HuH-7.5 (cell line): ENCODE results near the gene PTBP2.
"Not testable (repeated sequence)": the region's sequence is repeated elsewhere in the genome, so short reads cannot be mapped to it uniquely, and the experiment has no call there.

Experiments used
- DNase-seq: peaks from one replicate; pipeline ENCODE4 v3.0.0; 2011; ENCODE audit warnings: low spot score

Gene PTBP2

DNA sequence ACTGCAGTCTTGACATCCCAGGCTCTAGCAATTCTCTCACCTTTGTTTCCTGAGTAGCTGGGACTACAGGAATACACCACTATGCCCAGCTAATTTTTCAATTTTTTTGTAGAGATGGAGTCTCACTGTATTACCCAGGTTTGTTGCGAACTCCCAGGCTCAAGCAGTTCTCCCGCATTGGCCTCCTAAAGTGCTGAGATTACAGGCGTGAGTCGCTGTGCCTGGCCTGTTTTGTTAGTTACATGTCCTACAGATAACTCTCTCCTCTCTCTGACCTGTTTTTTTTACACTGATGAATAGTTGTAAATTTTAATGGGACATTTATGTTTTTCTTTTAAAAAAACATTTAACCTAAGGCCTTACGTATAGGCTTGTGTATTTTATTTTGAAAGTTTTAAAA is 19.8 kb downstream of the PTBP2 start:
- no peak for DNase-seq

DNA sequence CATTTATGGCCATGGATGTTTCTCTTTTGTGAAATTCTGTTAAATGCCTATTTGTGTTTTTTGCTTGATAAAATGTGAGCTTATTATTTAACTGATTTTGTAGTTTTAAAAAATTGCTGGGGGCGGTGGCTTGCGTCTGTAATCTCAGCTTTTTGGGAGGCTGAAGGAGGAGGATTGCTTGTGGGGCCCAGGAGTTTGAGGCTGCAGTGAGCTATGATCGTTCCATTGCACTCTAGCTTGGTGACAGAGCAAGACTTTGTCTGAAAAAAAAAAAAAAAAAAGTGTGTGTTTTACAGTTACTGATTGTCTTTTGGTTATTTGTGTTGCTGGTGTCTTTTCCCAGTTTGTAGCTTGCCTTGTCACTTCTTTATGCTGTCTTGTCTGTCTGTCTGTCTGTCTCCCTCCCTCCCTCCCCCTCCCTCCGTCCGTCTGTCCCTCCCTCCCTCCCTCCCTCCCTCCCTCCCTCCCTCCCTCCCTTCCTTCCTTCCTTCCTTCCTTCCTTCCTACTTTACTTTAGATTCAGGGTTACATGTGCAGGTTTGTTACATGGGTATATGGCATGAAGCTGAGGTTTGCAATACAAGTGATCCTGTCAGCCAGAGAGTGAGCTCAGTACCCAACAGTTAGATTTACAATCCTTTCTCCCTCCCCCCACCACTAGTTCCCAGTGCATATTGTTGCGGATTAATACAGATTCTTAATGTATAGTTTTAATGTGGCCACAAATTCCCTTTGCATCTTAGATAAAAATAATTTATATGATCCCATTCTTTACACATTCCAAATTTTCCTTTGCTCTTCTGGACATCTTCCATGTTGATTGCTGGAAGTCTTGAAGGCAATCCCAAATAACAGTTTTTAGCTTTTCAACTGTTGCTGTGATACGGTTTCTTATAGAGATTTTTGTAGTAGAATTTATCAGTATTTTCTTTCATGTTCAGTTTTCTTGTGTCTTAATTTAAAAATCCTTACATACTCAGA is 25.1 kb downstream of the PTBP2 start:
- DNase-seq = no peak

DNA sequence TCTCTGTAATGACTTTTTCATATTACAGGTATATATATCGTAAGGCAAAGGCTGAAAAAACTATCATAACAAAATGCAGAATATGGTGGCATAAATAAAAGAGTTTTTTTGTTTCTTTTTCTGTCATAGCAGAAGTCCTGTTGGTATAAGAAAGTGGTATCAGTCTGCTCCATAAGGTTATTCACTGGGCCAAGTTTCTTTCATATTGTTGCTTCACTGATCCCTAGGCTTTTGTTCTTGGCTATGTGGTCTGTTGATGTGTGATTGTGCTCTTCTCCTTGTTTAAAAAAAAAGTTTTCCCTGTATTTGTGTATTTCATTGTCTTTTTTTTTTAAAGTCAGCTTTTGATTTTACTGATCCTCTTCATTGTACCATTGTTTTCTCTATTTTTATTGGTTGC is 26.0 kb downstream of the PTBP2 start:
- no peak for DNase-seq

DNA sequence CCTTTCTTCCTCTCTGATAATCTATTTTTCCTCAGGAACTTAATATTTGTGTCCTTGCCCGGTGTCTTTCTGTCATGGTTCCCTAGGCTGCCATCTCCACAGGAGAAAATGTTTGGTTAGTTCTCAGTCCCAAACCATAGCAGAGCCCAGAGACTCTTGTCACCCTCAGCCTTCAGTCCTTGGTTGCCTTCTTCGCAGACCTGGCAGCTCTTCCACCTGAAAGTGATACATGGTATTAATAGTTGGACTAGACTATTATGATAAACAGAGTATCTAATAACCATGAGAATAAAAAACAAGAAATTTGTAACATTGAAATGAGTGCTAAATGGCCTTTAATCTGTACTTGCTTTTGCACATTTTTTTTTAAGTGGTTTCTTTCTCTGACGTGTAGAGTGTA is 26.5 kb downstream of the PTBP2 start:
- no peak for DNase-seq

DNA sequence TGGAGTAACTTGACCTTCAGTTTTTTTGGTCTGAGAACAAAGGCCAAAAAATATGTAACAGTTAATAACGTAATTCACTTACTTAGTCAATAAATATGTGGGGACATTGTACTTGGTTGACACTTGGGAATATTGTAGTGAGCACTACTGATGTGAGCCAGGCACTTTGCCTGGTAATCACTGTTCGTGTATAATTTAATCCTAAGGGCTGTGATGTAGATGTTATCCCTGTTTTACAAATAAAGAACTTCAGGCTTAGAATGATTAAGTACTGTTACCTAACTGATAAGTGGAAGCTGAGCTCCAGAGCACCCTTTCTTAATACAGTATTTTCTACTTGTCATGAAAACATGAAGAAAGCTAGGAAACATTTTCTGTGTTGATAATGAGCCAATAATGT is 28.0 kb downstream of the PTBP2 start:
- DNase-seq = no peak

DNA sequence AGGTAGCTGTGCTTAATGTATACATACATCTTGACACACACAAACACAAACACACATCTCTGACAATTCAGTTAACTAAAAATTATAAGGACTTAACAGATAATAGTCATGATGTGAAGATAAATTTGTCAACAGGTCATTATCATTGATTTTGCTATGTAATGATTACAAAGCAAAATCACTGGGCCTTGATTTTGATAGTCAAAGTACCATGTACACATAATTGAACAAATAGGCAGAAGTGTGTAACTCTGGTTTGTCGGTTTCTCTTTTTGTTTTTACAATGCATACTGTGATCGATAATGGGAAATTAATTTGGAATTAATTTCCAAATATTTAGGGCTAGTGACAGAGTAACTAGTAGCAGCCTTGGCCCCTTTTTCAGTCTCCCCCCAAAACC is 30.8 kb downstream of the PTBP2 start:
- DNase-seq = no peak

DNA sequence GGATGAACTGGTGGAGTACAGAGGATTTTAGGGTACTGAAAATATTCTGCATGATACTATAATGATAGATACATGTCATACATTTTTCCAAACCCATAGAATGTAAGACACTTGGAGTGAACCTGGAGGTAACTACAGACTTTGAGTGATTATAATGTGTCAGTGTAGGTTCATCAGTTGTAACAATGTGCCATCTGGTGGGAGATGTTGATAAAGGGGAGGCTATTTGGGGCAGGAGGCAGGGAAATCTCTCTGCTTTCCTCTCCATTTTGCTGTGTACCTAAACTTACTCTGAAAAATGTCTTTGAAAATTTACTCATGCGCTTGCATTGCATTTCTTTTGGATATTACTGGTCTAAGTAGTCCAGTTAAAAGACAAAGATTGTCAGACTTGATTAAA is 35.2 kb downstream of the PTBP2 start:
- no peak for DNase-seq

DNA sequence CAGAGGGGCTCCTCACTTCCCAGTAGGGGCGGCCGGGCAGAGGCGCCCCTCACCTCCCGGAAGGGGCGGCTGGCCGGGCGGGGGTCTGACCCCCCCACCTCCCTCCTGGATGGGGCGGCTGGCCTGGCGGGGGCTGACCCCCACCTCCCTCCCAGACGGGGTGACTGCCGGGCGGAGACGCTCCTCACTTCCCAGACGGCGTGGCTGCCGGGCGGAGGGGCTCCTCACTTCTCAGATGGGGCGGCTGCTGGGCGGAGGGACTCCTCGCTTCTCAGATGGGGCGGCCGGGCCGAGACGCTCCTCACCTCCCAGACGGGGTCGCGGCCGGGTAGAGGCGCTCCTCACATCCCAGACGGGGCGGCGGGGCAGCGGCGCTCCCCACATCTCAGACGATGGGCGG is 41.0 kb downstream of the PTBP2 start:
- DNase-seq = not testable (repeated sequence)

DNA sequence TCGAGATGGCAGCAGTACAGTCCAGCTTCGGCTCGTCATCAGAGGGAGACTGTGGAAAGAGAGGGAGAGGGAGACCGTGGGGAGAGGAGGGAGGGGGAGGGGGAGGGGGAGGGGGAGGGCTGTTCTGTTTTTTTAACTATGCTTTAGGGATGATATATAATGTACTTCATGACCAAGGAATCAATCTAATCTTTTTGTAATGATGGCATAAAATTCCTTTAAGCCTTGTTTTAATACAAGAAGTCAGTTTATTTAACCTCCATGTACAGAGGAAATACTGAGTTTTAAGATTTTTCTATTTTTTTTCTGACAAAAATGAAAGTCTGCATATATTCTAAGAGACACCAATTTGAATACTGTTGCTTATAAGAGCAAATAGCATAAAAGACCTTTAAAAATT is 41.9 kb downstream of the PTBP2 start:
- no peak for DNase-seq

DNA sequence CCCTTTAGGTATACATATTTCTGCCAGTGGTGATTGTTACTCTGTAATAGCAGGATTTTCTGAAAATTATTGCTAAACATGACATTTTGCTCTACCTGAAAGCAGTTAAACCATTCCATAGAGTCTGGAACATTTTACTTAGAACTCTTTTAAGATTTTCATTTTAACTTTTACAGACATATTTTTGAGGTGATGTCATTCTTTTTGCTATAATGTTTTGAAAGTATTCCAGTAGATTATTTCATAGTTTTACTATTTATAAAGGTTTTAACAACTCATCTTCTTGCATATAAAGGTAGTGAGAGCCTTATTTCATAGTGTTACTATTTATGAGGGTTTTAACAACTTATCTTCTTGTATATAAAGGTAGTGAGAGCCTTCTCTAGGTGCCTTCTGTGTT is 42.9 kb downstream of the PTBP2 start:
- DNase-seq = no peak

DNA sequence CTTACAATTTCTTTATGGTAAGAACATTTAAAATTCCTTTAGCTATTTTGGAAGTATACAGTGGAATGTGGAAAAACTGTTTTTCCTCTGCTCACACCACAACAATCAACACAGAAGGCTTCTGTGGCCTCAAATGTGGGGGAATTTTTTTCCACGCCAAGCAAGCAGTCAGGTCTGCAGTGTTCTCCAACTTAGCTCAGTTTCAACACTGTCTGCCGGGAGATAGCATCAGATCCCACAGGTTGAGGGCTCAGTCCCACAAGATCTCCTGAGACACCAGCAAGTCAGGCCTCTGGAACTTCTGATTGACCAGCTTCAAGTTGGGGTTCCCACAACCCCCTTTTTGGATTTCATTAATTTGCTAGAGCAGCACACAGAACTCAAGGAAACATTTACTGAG is 50.3 kb downstream of the PTBP2 start:
- no peak for DNase-seq

DNA sequence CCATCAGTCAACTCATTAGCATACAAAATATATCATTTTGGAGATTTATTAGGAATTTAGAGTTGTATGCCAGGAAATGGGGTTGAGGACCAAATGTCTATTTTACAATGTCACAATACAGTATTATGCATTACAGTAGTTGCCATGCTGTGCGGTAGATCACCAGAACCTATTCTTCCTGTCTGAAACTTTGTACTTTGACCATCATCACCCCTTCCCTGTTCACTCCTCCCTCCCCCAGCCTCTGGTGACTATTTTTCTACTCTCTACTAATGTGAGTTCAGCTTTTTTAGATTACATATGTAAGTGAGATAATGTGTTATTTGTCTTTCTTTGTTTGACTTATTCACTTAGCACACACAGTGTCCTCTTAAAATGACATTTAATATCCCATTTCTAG is 50.8 kb downstream of the PTBP2 start:
- DNase-seq = peak; percentile 31

DNA sequence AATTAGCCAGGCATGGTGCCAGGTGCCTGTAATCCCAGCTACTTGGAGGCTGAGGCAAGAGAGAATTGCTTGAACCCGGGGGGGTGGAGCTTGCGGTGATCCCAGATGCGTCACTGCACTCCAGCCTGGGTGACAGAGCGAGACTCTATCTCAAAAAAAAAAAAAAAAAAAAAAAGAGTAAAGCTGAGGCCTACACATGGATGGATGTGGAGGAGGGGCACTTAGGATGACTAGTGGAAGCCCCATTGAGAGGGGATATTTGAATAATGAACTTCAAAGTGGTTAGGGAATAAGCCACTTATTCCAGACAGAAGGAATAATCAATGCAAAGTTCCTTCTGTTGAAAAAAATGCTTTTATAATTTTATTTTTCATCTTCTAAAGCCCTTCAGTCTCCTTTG is 51.4 kb downstream of the PTBP2 start:
- DNase-seq = no peak

DNA sequence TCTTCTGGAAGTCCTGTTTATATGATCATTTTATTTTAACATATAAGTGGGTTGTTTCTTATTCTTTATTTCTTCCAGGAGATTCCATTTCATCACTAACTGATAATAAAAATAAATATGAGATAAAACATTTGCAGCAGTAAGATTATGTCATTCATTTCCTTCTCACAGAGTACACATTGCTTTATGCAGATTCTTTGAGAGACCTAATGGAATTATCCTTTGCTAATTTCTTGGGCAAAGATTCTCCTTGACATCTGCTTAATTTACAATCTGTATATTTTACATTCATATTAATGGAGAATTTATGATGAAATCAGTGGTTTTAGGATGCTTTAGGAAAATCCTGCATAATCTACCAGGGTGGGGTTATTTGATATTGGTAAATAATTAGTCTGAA is 60.6 kb downstream of the PTBP2 start:
- DNase-seq = no peak

DNA sequence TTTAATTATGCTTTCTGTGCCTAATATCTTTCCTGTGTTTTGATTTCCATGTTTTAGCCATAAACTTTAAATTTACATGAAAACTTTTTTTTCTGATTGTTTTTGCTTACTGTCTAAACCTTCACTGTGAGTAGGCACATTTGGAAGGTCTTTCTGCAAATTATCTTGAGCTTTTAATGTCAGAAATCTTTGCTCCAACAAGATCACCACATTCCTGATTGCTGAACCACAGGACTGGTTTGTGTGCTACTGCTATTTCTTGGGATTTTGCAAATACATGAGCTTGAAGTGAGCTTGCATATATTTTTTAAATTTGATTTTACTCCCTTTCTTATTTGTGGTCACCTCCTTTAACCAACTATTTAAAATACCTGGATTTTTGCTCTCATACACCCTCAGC is 61.3 kb downstream of the PTBP2 start:
- no peak for DNase-seq

DNA sequence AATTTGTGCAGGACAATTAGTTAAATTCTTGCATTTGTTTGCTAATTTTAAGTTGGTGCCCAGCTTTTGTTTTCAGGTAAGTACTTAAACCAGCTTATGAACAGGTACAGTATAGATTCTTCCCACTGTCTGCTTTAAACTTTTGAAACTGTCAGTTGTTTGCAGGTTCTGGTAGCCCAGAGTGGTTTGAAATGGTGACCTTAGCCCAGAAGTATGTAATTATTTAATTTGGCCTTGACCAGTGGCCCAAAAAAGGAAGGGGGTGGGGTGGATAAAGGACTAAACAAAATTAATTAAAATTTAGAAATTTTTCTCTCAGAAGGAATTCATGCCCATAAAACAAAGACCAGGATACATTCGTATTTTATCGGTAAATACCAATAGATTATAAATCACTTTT is 69.0 kb downstream of the PTBP2 start:
- no peak for DNase-seq

DNA sequence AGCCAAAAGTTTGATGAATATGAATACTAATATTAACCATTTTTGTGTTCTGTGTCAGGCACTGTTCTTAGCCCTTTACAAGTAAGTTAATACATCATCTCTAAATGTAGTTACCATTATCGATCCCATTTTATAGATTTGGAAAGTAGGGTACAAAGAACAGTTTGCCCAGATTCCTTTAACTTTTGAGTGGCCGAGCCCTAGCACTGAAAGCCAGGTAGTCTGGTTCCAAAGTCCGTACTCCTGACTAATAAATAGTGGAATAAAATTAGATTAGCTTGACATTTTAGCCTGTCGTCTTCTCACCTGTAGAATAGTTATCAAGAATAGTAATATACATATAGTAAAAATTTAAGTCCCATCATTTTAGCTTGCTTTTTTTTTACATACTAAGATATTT is 70.6 kb downstream of the PTBP2 start:
- no peak for DNase-seq

DNA sequence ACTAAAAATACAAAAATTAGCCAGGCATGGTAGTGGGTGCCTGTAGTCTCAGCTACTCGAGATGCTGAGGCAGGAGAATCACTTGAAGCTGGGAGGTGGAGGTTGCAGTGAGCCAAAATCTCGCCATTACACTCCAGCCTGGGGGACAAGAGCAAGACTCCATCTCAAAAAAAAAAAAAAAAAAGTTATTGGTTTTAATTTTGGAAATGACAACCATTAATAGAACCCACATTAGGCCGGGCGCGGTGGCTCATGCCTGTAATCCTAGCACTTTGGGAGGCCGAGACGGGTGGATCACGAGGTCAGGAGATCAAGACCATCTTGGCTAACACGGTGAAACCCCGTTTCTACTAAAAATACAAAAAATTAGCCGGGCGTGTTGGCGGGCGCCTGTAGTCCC is 80.1 kb downstream of the PTBP2 start:
- not testable (repeated sequence) for DNase-seq

DNA sequence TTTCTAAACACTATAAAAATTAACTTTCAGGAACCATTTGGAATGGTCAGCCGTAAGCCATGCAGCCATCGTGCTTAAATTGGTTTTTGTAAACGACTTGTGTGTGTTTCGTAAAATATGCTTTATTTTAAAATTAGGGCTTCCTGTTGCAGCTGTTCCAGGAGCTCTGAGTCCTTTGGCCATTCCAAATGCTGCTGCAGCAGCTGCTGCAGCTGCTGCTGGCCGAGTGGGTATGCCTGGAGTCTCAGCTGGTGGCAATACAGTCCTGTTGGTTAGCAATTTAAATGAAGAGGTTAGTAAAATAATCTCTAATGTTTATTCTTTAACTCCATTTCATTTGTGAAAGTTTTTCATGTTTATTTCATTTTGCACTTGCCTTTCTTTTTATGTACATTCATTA is 83.1 kb downstream of the PTBP2 start:
- no peak for DNase-seq

DNA sequence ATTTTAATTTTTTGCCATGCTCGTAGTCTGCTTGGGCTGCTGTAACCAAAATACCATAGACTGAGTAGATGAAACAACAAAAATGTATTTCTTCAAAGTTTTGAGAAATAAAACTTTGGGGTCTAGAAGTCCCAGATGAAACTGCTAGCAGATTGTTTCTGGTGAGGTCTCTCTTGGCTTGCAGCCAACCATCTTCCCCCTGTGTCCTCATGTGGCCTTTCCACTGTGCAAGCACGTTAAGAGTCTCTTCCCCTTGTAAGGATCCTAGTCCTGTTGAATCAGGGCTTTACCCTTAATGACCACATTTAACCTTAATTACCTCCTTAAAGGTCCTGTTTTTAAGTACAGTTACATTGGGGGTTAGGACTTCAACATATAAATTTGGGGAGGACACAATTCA is 86.6 kb downstream of the PTBP2 start:
- DNase-seq = no peak

DNA sequence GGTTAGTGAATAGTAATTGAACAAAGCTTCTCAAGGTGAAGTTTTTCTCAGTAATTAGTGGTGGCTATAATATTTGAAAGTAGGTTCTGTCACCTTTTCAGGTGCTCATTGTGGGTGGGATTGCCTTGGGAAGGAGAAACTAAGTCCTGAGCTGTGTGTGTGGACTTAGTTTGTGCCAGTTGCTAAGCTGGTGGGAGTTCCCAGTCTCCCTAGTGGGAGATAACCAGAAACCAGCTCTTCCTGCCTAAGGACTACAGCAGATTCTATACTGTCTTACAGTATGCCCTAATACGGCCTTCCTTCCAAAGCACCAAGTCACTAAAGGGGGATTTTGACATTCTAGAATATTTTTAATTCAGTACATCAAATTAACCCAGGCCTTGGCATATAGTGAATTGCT is 94.3 kb downstream of the PTBP2 start:
- no peak for DNase-seq

DNA sequence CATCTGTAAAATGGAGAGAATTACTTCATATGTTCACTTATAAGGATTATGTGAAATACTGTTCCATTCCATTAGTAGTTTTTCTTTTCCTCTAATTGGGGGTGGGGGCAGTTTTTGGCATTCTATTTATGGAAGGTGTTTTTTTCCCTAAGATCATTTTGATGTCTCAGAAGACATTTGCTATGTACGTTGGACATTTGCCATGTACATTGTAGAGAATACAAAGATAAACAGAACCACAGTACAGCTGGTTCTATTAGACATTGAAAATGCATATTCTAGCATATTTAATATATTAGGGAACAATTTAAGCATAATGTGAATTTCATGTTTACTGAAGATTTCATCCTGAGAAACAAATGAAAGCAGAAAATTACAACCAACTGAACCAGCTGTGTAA is 98.5 kb downstream of the PTBP2 start:
- DNase-seq = no peak

DNA sequence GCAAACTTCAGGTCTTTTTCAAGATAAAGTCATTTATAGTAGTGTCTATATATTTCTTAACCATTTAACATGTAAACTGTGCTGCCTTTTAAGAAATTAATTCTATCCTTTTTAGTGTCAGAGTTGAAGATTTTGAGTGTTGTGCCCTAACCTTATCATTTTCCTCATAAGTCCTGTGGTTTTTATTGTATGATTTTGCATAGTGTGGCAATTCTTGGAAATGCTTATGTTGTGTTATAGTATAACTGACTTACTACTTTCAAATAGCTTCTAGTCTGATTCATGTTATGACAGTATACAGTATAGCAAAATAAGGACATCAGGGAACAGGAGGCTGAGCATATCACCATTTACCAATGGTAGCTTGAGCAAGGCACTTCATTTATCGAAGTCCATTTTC is 99.1 kb downstream of the PTBP2 start:
- no peak for DNase-seq

DNA sequence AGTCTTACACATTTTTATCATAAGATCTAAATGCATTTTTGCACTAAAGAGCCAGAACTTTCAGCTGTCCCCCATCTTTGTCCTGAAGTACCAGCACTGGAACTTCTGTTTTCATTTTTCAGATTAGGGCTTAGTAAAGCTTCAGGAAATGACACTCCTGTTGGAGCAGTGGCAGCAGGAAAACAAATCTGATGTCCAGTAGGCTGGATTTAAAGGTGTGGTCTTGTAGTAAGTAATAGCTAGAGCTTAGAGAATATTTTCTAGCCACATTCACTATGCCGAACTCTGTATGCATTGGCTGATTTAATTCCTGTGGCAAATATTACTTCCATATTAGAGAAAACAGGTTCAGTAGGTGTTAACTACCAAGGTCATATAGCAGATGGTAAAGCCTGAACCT is 103.6 kb downstream of the PTBP2 start:
- DNase-seq = no peak
